OCI-M1 (cell line): Measurements from ENCODE around the gene BNC2.
"Not testable (repeated sequence)": the region's sequence is repeated elsewhere in the genome, so short reads cannot be mapped to it uniquely, and the experiment has no call there.

Source experiments
- DNase-seq: peaks from one replicate; lab custom pipeline; 2025; lab: John Stamatoyannopoulos, UW

The BNC2 gene

DNA sequence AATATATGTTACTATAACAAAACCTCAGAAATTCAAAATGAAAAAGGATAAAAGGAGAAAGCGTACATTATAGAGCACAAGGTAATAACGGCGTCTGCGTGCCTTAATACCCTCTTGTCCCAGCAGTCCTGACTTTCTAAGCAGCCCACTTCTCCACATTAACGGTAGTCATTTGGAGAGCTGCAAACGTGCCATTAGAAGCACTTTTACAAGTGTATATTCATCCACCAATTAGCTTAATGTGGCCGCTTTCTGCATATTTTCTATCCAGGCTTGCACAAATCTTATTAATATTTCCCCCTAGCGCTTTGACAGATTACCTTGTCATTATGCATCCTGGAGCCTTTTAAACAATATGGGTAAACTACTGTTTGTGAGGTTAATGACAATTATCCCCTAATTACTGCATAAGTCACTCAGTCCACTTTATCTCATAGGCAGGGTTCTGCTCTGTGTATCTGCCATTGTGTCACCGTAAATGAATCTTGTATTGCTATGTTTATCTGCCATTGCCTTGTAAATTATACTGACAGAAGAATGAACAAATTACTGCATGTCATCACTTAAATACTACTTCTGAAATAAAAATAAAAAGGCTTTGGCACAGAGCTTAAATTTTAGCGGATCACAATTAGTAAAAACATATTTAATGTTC lies 421.3 kb downstream of the BNC2 start:
- no peak for DNase-seq

DNA sequence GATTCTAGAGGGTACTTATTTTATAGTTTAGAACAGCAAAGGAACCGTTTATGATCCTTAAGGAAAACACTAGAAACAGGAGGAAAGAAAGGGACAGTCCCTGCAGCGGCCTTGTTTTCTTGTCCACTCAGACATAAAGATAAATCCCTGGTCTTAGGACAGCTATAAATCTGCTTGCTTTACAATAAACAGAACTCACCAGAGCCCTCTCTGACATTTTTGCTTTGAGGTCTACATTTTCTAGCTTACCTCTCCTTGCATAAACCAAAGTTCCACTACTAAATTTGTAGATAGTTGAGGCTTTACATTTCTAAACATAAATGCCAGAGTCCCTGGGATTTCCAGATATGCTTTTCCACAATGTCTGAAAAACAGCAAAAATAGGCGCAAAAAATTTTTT lies 422.5 kb downstream of the BNC2 start:
- DNase-seq: no peak

DNA sequence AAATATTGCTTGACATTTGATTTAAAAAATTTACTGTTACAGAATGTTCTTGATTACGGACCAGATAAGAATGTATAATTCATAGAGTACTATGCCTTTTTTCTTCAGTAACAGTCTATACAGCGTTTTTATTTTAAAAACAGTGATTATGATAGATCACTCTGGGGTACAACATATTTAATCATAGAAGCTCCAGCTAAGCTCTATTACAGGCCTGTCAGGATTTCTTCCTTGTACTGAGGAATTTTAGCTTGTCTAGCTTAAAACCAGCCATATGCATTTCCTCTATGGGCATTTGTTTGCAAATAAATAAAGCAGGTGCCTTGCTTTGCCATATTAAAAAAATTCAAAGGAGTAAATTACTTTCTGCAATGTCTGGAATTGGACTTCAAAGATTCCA lies 423.8 kb downstream of the BNC2 start:
- DNase-seq: no peak

- no peak for DNase-seq
Measured at GRCh38 chr9:16445141-16445920, 425.1 kb downstream of the BNC2 start.

DNA sequence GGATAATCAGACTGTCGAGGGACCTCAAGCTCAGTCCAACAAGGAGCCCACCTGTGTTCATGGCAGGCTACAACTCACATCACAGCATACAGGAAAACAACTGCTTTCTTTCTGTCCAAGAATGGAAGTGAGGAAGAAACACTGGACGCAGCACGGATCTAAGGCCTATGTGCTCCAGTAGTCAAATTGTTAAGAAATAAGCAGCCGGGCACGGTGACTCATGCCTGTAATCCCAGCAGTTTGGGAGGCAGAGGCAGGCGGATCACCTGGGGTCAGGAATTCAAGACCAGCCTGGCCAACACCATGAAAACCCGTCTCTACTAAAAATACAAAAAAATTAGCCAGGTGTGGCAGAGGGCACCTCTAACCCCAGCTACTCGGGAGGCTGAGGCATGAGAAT lies 427.8 kb downstream of the BNC2 start:
- no peak for DNase-seq

DNA sequence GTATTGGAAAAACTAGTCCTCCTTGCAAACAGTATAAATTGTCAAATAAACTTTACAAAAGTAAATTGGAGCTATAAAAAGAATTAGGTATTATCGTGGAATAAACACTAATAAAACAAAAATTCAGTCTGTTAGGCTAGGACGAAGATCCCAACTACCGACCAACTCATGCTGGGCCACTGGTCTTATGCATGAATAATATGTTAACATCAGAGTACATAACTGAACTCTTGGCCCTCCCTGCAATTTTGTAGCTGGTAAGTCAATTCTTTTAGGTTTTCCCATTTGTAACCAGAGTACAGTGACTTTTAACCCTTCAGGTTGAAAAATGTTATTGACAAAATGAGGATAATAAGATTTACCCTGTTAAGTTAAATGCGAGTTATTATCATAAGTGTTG lies 428.7 kb downstream of the BNC2 start:
- no peak for DNase-seq

GRCh38 chr9:16438831-16439230 lies 431.6 kb downstream of the BNC2 start:
- not testable (repeated sequence) for DNase-seq

- DNase-seq: no peak
Measured at GRCh38 chr9:16436545-16436944, 433.9 kb downstream of the BNC2 start.

- no peak for DNase-seq
Measured at GRCh38 chr9:16434526-16434925, 435.9 kb downstream of the BNC2 start.

- DNase-seq: no peak
Measured at GRCh38 chr9:16433494-16433893, 437.0 kb downstream of the BNC2 start.

GRCh38 chr9:16431666-16432392 lies 438.6 kb downstream of the BNC2 start:
- DNase-seq: no peak

- no peak for DNase-seq
Measured at GRCh38 chr9:16429671-16430070, 440.8 kb downstream of the BNC2 start.

GRCh38 chr9:16427873-16428427 lies 442.5 kb downstream of the BNC2 start:
- DNase-seq: no peak

DNA sequence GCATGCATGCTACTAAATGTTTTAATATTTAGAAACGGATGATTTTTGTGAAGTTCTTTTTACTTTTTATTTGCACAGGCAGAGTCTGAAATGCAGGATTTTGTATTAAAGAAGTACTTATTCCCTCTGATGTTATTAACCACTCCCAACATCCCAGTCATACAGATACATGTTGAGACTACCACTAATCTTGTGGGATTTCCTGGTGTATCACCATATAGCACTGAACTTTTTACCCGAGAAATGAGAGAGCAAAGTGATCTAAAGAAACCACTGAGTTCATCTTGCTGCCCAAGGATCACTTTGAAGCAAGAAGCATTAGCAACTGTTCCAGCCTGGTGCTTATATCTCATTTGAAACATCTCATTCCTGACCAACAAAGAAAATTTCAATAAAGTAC lies 443.8 kb downstream of the BNC2 start:
- DNase-seq: no peak

GRCh38 chr9:16425562-16426231 lies 444.8 kb downstream of the BNC2 start:
- no peak for DNase-seq

GRCh38 chr9:16422114-16422513 lies 448.4 kb downstream of the BNC2 start:
- no peak for DNase-seq

DNA sequence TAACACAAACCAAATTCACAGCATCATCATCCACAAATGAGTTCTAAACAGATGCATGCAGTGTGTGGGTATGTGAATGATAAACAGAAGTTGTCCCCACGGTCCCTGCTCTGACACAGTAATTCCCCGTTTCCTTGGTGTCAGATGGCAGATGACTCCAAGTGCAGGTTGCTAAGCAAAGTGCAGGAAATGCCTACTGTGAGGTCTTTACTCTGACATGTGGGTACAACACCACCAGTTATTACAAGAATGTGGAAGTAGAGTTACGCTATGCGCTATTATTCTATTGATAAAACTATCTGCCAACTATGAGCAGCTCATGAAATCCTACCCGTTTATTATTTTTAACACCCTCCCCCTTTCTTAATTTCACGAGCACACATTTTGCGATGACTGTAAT lies 448.9 kb downstream of the BNC2 start:
- DNase-seq: no peak

DNA sequence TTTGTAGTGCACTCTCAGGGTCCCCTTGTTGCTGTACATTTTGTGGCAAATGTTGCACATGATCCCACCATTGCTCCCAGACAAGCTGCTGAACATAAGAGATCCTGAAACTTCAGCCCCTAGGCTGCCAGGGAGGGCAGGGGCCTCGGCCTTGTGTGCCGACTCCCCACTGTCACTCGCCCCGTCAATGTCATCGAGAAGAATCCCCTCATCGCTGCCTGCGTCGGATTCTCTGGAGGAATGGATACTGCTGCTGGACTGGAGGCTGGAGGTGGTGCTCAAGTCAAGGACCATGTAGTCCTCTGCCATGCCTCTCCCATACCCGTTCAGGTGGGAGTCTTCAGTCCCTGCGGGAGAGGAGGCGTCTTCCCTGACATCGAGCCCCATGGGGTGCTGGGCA lies 451.3 kb downstream of the BNC2 start:
- no peak for DNase-seq

DNA sequence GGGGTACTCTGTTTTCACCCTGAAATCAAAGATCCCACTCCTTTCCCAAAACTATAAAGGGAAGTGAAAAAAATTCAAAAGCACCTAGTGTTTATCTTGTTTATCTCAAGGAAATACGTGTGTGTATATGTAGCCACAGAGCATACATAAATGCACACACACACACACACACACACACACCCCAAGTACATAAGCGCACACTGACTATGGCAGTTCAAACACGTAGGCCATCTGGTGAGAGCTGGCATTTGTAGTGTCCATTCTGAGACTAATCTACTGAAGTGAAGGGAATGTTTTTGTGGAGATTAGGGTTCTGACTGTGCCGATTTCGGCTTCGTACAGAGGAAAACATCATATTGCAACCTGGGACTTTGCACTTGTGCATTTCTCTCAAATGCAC lies 451.7 kb downstream of the BNC2 start:
- no peak for DNase-seq

DNA sequence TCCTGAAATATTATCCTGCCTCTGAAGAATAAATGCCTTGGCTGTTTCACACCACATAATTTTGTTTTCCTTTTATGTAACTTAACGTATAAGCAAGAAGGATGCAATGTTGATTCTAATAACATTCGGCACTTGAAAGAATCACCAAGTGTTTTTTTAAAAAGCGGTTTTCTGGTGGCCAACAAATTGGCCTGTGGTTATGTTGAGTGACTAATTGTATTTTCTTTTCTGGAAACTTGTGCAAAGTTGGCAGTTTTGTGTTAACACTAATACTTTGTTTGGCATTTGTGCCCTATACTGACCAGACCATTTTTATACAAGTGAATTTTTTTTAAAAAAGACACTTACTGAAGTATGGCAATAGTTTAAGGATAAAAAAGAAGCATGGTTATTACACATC lies 452.7 kb downstream of the BNC2 start:
- no peak for DNase-seq

- no peak for DNase-seq
Measured at GRCh38 chr9:16417161-16417560, 453.3 kb downstream of the BNC2 start.

- no peak for DNase-seq
Measured at GRCh38 chr9:16414451-16414850, 456.0 kb downstream of the BNC2 start.
